Measurements from ENCODE around the gene LDLRAD3.

DNA sequence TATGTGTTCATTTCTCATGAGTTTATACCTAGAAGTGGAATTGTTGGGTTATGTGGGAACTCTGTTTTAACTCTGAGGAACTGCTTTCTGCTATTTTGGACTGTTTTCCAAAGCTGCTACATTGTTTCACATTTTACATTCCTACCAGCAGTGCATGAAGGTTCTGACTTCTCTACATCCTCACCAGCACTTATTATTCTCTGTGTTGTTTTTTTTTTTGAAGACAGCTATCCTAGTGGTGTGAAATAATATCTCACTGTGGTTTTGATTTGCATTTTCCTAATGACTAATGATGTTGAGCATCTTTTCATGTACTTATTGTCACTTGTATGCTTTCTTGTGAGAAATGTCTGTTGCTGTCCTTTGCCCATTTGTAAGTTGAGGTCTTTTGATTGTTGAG, 175.4 kb downstream of the LDLRAD3 start:
- TF ChIP-seq EGR1 (IDR thresholded peaks at IDR 0.05) (no peak), YY1 (IDR thresholded peaks at IDR 0.05; ENCODE audit: low read depth) (no peak), ZBTB7A (IDR thresholded peaks at IDR 0.05; ENCODE audit: low read depth) (no peak)
